HUES64 (cell line): ENCODE measurements around the gene SUGP2.

ENCODE experiments used
- H3K27ac ChIP-seq: 2 replicates; pipeline ENCODE4 v1.7.0; 2013; ENCODE audit warnings: low read depth, low read length, inconsistent platforms
- H3K27me3 ChIP-seq: 2 replicates; pipeline ENCODE4 v1.6.1; 2013; ENCODE audit warnings: mild to moderate bottlenecking, low read length; ENCODE audit not compliant: insufficient read depth
- H3K36me3 ChIP-seq: 2 replicates; pipeline ENCODE4 v1.6.1; 2013; ENCODE audit warnings: mild to moderate bottlenecking, low read length; ENCODE audit not compliant: insufficient read depth
- H3K4me1 ChIP-seq: 2 replicates; pipeline ENCODE4 v1.6.1; 2013; ENCODE audit warnings: mild to moderate bottlenecking, low read length, moderate library complexity; ENCODE audit not compliant: insufficient read depth
- H3K4me3 ChIP-seq: 2 replicates; pipeline ENCODE4 v1.5.1; 2013; ENCODE audit warnings: mild to moderate bottlenecking, low read length, moderate library complexity
- H3K9ac ChIP-seq: 2 replicates; pipeline ENCODE4 v1.6.1; 2013; ENCODE audit warnings: mild to moderate bottlenecking, low read depth, low read length
- H3K9me3 ChIP-seq: 2 replicates; pipeline ENCODE4 v1.6.1; 2013; ENCODE audit warnings: low read depth, low read length; ENCODE audit not compliant: insufficient read depth
- WGBS: fragments of 150-250, 120-280 bp; methylation state at CpG from one replicate; pipeline ENCODE4 v1.1.7; 2013; ENCODE audit warnings: missing lambda C conversion rate; 5-methylcytosine and 5-hydroxymethylcytosine counted together

SUGP2 gene

DNA sequence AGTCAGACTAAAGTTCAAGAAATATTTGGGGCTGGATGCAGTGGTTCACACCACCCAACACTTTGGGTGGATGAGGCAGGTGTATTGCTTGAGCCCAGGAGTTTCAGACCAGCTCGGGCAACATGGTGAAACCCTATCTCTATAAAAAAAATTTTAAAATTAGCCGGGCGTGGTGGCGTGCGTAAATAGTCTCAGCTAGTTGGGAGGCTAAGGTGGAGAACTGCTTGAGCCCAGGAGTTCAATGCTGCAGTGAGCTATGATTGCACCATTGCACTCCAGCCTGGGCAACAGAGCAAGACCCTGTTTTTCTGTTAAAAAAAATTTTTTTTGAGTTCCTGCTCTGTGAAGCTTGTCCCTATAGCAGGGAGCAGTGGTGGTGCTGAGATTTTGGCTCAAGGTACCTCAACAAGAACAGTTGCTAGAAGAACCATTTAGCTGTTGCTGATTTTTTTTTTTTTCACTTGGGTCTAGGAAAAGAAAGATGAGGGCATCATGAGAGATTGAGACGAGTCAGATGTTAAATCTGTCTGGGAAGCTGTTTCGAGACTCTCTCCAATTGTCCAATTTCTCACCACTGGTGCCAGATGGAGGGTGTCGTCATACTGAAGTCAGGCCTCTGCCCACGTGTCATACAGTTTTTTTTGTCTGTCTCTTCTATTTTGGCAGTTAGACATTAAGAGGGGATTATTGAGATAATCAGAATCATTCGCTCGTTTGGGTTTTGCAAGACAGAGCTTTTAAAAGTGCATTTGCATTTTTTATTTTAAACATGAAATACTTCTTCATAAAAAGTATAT is 34.2 kb upstream of the SUGP2 start:
- no peak overlapping the region for H3K9ac ChIP-seq
- peaks cover 48% of the 10 kb centered on the region for H3K27me3 ChIP-seq
- no peak overlapping the region for H3K4me3 ChIP-seq
- no peak overlapping the region for H3K27ac ChIP-seq
- WGBS: 89% methylated on average over 10 of the region's 11 CpGs
- H3K36me3 ChIP-seq: no peaks in the 10 kb centered on the region
- H3K9me3 ChIP-seq: no peaks in the 10 kb centered on the region
- peaks cover 8% of the 10 kb centered on the region; the same call in 1 of the 2 replicates for H3K4me1 ChIP-seq

DNA sequence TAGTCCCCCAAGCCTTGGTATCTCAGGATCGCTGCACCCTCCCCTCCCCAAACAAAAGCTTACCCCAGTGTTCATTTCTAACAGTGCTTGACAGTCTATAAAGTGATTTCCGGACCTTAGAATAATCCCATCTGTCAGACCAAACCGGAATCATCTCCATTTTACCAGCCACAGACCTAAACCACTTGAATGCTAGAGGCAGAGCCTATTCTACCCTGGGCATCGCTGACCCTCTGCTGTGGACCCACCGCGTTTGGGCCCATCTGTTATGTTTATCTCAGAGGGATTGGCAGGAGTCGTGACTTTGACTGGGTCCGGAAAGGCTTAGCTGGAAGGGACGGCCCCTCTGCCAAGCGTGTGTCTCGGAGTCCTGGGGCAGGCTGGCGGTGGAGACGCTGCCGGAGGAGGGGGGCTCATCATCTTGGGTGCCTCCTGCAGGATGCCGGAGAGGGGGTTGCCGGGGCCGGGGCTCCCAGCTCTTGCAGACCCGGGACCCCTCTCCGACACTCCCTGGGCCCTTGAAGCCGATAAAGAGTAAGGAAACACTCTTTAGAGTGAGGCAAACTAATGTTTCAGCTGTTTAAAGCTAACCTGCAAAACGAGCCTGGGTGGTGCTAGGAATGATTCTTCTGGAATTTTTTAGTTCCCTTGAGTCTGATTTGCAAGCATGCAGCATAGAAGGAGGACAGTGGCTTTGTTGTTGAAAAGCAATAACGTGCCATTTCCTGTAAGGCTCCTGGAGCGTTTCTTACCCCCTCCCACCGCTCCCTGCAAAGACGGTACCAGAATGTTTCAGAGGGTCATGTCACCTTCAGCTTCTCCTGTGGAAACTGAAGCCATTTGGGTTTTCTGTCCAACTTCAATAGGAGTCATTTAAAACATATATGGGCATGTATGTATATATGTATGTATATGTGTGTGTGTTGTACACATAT is 31.8 kb upstream of the SUGP2 start:
- no peaks in the 10 kb centered on the region for H3K9me3 ChIP-seq
- H3K4me1 ChIP-seq: peaks cover 9% of the 10 kb centered on the region; the same call in 1 of the 2 replicates
- H3K27me3 ChIP-seq: peaks cover 43% of the 10 kb centered on the region
- WGBS: 16% methylated on average over 25 of the region's 25 CpGs
- H3K4me3 ChIP-seq: peak overlapping the region; percentile 48; the same call in 1 of the 2 replicates
- H3K36me3 ChIP-seq: no peaks in the 10 kb centered on the region
- no peak overlapping the region for H3K27ac ChIP-seq
- no peak overlapping the region for H3K9ac ChIP-seq

DNA sequence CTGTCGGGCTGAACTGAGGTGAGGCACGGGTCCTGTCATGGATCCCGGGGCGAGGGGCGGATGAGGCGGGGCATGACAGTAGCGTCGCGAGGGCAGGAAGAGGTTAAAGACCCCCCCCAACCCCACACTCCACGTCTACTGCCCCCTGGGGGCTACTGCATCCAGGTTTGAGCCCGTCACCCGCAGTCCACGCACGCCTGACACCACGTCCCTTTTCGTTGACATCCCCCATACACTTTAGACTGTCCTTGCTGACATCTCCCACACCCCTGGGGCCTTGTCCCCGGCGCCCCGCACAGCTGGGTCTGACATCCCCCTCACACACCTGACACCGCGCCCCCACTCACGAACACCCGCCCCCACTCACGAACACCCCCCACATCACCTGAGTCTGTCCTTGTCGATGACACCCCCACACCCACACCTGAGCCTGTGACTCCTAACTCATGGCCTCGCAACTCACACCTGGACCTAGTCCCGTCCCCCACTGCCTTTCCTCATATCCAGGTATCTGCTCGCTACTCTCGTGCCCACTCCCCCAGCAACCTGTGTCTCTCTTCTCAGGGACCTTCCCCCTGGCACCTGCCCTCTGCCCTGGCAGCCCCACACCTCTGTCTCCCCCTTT is 30.9 kb upstream of the SUGP2 start:
- H3K9ac ChIP-seq: no peak overlapping the region
- H3K4me1 ChIP-seq: peaks cover 9% of the 10 kb centered on the region; the same call in 1 of the 2 replicates
- peaks cover 39% of the 10 kb centered on the region for H3K27me3 ChIP-seq
- no peaks in the 10 kb centered on the region for H3K9me3 ChIP-seq
- H3K27ac ChIP-seq: no peak overlapping the region
- H3K36me3 ChIP-seq: peaks cover 1% of the 10 kb centered on the region; the same call in 1 of the 2 replicates
- 8% methylated on average over 29 of the region's 29 CpGs for WGBS
- H3K4me3 ChIP-seq: peak overlapping the region; percentile 48

DNA sequence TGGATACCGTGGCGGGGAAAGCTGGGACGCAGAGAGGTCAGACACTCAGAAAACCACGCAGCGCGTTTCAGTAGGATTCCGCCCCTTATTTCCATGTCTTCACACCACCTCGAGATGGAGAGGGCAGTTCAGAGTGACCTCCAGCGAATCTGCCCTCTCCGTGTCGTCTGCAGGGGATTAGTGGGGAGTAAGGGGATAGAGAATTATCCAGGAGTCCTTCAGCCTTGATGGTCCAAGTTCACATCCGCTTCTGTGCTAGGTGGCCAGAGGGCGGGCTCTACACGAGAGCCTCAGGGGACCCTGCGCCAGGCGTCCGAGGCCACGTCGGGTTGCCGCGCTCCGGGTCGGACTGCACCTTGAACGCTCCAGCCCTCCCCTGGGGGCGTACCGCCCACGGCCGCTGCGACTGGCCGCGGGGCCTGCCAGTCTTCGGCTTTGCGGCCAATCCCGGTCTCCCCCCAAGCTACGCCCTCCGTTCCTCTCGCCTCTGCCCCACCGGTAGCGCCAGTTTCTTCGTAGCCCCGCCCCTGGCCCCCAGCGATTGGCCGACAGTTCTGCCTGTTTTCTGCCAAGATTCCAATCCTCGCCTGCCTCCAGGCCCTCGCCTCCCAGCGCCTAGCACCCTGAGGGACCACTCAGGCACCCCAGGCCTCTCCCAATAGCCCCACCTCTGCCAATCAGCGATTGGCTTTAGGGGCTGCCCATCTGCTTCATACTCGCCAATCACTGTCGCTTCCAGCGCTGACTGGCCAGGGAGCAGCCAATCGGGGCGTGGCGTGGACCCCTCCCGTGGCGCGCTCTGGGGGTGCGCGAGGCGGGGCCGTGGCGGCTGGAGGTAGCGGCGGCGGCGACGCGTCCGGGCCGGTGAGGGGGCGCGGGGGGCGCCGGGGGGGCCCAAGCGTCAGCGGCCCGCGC is 30.1 kb upstream of the SUGP2 start, which contains the start of gene SLC25A42:
Gene SLC25A42 (plus strand): TSS at position 812 of the 915 bp plus-strand sequence. CDS start 32,131 bp downstream, outside the sequence.
- H3K4me1 ChIP-seq: peaks cover 9% of the 10 kb centered on the region; the same call in 1 of the 2 replicates
- H3K36me3 ChIP-seq: peaks cover 7% of the 10 kb centered on the region; the same call in 1 of the 2 replicates
- WGBS: 4% methylated on average over 77 of the region's 77 CpGs
- no peaks in the 10 kb centered on the region for H3K9me3 ChIP-seq
- H3K27ac ChIP-seq: no peak within 1 kb of the TSS
- peak within 1 kb of the TSS; percentile 1; the same call in 1 of the 2 replicates for H3K9ac ChIP-seq
- H3K27me3 ChIP-seq: peaks cover 36% of the 10 kb centered on the region
- H3K4me3 ChIP-seq: peak within 1 kb of the TSS; percentile 48

DNA sequence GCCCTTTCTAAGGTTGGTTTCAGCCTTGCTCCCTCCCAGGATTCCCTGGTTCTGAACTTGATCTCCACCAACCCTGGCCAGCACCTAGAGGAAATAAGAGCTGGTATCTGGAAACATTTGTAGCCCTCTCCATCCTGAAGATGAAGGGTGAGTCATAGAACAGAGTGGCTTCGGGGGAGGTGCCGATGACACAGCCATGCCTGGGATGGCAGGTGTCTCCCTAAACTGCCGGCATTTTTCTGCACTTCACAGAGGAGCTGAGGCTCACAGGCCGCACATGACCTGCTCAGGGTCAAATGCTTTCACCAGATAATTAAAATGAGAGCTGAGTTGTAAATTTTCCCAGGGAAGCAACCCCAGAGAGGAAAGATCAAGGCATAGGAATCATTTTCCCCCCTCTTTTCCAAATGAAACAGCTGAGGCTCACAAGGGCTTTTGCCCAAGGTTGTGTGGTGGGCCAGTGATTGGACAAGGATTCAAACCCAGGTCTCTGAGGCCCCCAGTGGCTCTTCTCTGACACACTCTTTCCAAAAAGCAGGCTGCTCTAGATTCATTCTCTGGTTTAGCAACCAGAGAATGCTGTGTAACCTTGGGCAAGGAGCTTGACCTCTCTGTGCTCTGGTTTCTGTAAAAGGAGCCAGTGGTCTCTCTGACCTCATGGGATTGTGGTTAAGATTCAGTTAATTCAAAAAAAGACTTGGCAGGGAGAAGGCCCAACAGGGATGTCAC is 29.3 kb upstream of the SUGP2 start:
- H3K9me3 ChIP-seq: no peaks in the 10 kb centered on the region
- peaks cover 35% of the 10 kb centered on the region for H3K27me3 ChIP-seq
- WGBS: 81% methylated on average over 4 of the region's 4 CpGs
- peak overlapping the region; percentile 1; the same call in 1 of the 2 replicates for H3K9ac ChIP-seq
- H3K27ac ChIP-seq: no peak overlapping the region
- H3K4me3 ChIP-seq: peak overlapping the region; percentile 48
- H3K36me3 ChIP-seq: peaks cover 15% of the 10 kb centered on the region
- peaks cover 9% of the 10 kb centered on the region; the same call in 1 of the 2 replicates for H3K4me1 ChIP-seq

DNA sequence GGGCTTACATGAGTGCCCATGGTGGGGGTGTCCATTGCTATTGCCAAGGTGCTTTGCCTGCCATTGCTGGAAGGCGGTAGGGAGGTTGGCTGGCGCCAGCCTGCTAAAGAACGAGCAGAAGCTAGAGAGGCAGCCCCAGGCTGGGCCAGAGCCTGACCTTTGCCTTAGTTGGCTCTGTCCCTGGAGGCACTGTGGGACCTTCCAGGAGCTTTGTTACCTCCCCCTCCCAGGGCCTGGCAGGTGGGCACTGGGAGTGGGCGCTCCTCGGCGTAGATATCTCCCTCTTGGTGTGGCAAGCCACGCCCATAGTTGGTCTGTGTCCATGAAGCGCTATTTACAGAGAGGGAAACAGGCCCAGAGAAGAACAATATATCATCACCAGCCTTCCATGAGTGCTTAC is 28.2 kb upstream of the SUGP2 start:
- no peak overlapping the region for H3K9ac ChIP-seq
- no peak overlapping the region for H3K27ac ChIP-seq
- 95% methylated on average over 8 of the region's 8 CpGs for WGBS
- no peak overlapping the region for H3K4me3 ChIP-seq
- H3K36me3 ChIP-seq: peaks cover 26% of the 10 kb centered on the region
- H3K4me1 ChIP-seq: peaks cover 9% of the 10 kb centered on the region; the same call in 1 of the 2 replicates
- H3K27me3 ChIP-seq: peaks cover 23% of the 10 kb centered on the region
- H3K9me3 ChIP-seq: no peaks in the 10 kb centered on the region

DNA sequence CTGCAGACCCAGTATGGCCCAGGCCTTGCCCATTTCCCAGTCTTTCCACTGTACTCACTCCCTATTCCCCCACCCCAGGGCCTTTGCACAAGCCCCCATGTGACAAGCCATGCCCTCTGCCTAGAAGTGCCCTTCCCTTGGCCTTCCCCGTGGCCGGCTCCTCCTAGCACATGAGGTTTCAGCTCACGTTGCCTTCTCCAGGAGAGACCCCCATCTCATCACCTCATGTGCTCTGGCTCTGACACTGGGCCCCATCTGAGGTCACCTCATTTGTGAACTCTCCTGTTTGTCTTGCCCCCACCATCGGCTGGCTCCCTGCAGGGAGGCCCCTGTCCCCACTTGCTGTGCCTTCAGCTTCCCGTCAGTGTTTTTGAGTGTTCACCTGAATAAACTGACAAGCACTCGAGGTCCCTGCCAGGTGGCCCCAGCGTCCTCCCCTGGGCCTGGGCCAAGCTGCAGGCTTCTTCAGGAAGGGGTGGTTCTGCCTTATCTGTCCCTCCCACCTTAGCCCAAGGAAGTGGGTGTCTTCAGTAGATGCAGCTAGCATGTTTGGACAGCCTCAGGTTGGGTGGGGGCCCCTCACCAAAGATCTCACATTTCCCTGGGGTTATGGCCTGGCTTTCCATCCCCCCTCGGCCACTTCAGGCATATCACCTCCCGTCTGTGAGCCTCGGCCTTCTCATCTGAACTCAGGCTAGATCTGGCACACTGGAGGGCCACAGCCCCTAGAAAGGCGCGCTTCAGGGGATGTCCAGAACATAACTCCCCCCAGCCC is 26.7 kb upstream of the SUGP2 start:
- Histone ChIP-seq H3K4me1 (peaks cover 9% of the 10 kb centered on the region; the same call in 1 of the 2 replicates), H3K27ac (no peak overlapping the region), H3K4me3 (no peak overlapping the region), H3K9ac (no peak overlapping the region), H3K36me3 (peaks cover 37% of the 10 kb centered on the region), H3K9me3 (no peaks in the 10 kb centered on the region), H3K27me3 (peaks cover 11% of the 10 kb centered on the region)
- 91% methylated on average over 12 of the region's 12 CpGs for WGBS

DNA sequence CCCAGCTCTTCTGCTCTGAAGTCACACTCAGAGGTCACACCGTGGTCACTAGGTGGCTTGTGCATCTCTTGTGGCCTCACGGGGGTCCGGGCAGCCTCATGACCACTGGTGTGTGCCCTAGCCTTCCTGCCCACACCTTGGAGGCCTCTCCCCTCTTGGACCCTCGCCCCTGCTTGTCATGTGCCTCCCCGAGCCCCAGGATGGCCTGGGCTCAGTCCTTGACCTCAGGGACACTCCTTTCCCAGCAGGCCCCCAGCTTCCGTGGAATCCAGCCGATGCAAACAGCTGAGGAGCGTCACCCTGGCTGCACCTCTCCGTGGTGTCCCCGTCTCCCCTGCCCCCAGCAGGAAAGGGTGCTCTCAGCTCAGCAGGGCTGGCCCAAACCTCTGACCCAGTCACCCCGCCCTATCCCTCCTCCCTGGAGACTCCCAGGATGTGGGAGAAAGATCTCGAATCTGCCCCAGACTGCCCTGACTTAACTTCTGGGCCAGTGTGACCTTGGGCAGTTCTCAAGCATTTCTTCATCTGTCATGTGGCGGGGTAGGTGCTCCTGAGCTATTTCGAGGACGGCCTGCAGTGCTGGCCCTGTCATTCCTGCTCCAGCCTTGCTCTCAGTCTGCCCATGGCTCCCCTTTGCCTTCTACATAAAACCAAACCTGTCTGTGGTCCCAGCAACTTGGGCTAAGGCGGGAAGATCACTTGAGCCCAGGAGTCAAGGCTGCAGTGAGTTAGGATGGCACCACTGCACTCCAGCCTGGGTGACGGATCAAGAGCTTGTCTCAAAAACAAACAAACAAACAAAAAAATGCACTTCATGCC is 25.9 kb upstream of the SUGP2 start:
- H3K27me3 ChIP-seq: peaks cover 3% of the 10 kb centered on the region
- H3K9ac ChIP-seq: no peak overlapping the region
- no peak overlapping the region for H3K27ac ChIP-seq
- WGBS: 91% methylated on average over 17 of the region's 17 CpGs
- no peaks in the 10 kb centered on the region for H3K9me3 ChIP-seq
- H3K4me1 ChIP-seq: peaks cover 3% of the 10 kb centered on the region; the same call in 1 of the 2 replicates
- H3K36me3 ChIP-seq: peaks cover 45% of the 10 kb centered on the region
- H3K4me3 ChIP-seq: no peak overlapping the region
